Omental fat pad (tissue), 4 donors: ENCODE measurements around the gene PCDHB6. TPM values are rescaled to one million over a fixed set of nuclear protein-coding genes. Genes with fewer than 3 reads are reported as not detected.
"Not testable (repeated sequence)": the region's sequence is repeated elsewhere in the genome, so short reads cannot be mapped to it uniquely, and the experiment has no call there.

Experiments used
- ATAC-seq: fragments of 150-250 bp; one replicate; pipeline ENCODE4 v1.9.1; 2016; ENCODE audit warnings: mild to moderate bottlenecking, moderate library complexity; ENCODE audit not compliant: low FRiP score
- DNase-seq: peaks from one replicate; pipeline ENCODE4 v3.0.0-alpha.2; 2019; ENCODE audit warnings: low spot score
- total RNA-seq, 4 donors: library from RNA; depleted of rRNA; stranded (reverse); fragments of >200 nt; gene quantifications; one replicate each; pipeline ENCODE4 v1.1.0, GENCODE V29; 2016
- TF ChIP-seq, protein P1 (sequence below), 3 donors: fragments of 450-650 bp; IDR thresholded peaks; one replicate each; pipeline ENCODE4 v1.5.1; 2016 to 2017; ENCODE audit warnings: antibody characterized with exemption in 3 of 3, mild to moderate bottlenecking in 3 of 3, moderate library complexity in 2 of 3

The PCDHB6 gene
- total RNA-seq, 4 donors from 2014 or later = 0.38 to 1.4 (median 0.47) TPM

DNA sequence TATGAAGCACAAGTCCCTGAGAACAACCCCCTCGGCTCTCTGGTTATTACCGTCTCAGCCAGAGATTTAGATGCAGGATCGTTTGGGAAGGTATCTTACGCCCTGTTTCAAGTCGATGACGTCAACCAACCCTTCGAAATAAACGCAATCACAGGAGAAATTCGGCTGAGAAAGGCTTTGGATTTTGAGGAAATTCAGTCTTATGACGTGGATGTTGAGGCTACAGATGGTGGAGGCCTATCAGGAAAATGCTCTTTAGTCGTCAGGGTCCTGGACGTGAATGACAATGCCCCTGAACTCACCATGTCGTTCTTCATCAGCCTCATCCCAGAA, 1.1 kb downstream of the PCDHB6 start:
- ATAC-seq (no peak), DNase-seq (no peak)
- TF ChIP-seq, protein P1, sequence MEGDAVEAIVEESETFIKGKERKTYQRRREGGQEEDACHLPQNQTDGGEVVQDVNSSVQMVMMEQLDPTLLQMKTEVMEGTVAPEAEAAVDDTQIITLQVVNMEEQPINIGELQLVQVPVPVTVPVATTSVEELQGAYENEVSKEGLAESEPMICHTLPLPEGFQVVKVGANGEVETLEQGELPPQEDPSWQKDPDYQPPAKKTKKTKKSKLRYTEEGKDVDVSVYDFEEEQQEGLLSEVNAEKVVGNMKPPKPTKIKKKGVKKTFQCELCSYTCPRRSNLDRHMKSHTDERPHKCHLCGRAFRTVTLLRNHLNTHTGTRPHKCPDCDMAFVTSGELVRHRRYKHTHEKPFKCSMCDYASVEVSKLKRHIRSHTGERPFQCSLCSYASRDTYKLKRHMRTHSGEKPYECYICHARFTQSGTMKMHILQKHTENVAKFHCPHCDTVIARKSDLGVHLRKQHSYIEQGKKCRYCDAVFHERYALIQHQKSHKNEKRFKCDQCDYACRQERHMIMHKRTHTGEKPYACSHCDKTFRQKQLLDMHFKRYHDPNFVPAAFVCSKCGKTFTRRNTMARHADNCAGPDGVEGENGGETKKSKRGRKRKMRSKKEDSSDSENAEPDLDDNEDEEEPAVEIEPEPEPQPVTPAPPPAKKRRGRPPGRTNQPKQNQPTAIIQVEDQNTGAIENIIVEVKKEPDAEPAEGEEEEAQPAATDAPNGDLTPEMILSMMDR (IDR thresholded peaks at IDR 0.05) = no peak

- ATAC-seq = not testable (repeated sequence)
Observed at GRCh38 chr5:141151632-141152031, 1.8 kb downstream of the PCDHB6 start.

GRCh38 chr5:141152096-141152495, 2.2 kb downstream of the PCDHB6 start:
- not testable (repeated sequence) for ATAC-seq, DNase-seq

More at GRCh38 chr5:141151632-141152031, 1.8 kb downstream of the PCDHB6 start:
- DNase-seq = not testable (repeated sequence)

DNA sequence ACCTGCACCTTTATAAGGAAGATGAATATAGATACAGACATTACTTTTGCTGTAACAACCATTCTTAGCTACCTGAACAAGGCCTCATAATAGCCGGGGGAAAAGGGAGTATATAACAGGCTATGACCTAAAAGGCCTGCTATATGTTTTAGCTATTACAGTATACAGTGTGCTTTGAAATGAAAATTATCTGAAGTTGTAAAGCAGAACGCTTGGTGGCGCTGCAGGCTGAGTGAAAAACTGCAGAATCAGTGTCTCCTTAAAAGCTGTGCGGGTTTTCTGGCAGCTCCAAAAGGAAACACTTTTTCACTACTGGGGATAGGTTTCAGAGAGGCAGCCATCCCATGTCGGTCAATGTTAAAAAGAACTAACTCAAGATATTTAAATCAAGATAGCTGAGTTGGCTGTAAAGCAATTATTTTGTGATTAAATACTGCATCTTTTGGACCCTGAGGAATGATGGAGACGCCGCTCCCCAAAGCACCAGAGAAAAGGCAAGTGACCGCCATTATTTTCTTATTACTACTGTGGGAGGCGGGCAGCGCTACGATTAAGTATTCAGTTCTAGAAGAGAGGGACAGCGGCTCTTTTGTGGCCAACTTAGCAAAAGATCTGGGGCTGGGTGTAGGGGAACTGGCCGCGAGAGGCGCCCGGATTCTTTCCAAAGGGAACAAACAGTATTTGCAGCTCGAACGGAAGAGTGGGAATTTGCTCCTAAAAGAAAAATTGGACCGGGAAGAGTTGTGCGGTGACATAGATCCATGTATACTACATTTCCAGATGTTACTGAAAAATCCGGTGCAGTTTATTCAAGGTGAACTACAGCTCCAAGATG, 5.9 kb downstream of the PCDHB6 start:
- ATAC-seq (no peak), DNase-seq (no peak)
- TF ChIP-seq, protein P1 (IDR thresholded peaks at IDR 0.05) = no peak

DNA sequence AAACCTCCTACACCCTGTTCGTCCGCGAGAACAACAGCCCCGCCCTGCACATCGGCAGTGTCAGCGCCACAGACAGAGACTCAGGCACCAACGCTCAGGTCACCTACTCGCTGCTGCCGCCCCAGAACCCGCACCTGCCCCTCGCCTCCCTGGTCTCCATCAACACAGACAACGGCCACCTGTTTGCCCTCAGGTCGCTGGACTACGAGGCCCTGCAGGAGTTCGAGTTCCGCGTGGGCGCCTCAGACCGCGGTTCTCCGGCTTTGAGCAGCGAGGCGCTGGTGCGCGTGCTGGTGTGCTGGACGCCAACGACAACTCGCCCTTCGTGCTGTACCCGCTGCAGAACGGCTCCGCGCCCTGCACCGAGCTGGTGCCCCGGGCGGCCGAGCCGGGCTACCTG, 7.5 kb downstream of the PCDHB6 start:
- ATAC-seq, DNase-seq: not testable (repeated sequence)

DNA sequence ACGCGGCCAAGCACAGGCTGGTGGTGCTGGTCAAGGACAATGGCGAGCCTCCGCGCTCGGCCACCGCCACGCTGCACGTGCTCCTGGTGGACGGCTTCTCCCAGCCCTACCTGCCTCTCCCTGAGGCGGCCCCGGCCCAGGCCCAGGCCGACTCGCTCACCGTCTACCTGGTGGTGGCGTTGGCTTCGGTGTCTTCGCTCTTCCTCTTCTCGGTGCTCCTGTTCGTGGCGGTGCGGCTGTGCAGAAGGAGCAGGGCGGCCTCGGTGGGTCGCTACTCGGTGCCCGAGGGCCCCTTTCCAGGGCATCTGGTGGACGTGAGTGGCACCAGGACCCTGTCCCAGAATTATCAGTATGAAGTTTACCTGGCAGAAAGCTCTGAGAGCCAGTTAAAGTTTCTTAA, 8.0 kb downstream of the PCDHB6 start:
- not testable (repeated sequence) for DNase-seq, ATAC-seq

DNA sequence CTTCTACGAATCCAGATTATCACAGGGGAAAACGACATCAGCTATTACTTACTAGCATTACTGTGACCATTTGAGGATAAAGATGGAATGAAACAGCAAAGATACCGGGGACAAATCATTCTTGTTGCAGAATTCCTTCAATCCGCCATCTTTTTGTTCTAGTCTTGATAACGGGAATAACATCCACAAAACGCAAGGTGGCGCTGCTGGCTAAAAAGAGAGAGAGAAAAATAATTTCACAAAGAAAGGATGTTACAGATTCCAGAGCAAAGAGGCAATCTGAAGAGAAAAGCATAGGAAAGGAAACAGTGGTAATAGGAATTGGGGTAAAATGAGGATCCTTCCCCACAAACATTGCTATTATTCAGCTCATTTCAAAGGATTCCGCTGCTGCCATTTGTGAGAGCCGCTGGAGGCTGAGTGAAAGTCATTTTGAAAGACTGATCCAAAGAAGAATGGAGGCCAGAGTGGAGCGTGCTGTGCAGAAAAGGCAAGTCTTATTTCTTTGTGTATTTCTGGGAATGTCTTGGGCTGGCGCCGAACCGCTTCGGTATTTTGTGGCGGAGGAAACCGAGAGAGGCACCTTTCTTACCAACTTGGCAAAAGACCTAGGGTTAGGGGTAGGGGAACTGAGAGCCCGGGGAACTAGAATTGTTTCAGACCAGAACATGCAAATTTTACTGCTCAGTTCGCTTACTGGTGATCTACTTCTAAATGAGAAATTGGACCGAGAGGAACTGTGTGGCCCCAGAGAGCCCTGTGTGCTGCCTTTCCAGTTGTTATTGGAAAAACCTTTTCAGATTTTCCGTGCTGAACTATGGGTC, 22.7 kb downstream of the PCDHB6 start, which contains the start of gene PCDHB7:
Gene PCDHB7, plus strand, starts transcription at position 264 of the 824 bp plus-strand sequence. Its CDS starts 192 bp downstream, at position 456.
- TF ChIP-seq, protein P1 (IDR thresholded peaks at IDR 0.05) = no peak
- DNase-seq (no peak), ATAC-seq (no peak)

- ATAC-seq, DNase-seq: not testable (repeated sequence)
Observed at GRCh38 chr5:141174291-141175104, 24.6 kb downstream of the PCDHB6 start.

GRCh38 chr5:141175933-141176332, 26.1 kb downstream of the PCDHB6 start:
- DNase-seq (no peak), ATAC-seq (no peak)
- TF ChIP-seq, protein P1 (IDR thresholded peaks at IDR 0.05) = no peak

DNA sequence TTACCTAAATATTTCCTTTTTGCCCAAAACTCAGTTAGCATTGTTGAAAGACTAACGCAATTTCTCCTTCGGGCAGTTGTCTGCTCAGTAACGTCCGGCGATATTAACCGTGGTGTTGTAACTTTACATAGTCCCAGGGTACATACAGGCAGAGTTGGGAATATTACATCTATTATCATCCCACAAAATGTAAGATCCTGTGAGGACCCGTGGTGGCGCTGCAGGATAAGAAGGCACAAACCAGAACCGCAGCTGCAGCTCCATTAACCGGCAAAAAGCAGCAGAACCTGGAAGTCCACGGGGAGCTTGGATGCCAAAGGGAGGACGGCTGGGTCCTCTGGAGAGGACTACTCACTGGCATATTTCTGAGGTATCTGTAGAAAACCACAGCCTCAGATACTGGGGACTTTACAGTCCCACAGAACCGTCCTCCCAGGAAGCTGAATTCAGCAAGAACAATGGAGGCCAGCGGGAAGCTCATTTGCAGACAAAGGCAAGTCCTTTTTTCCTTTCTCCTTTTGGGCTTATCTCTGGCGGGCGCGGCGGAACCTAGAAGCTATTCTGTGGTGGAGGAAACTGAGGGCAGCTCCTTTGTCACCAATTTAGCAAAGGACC, 27.8 kb downstream of the PCDHB6 start, which contains the start of gene PCDHB8:
Gene PCDHB8, plus strand, starts transcription at position 214 of the 615 bp plus-strand sequence. Its CDS starts 245 bp downstream, at position 459.
- DNase-seq, ATAC-seq: not testable (repeated sequence)

- ATAC-seq, DNase-seq: not testable (repeated sequence)
Observed at GRCh38 chr5:141179371-141179770, 29.5 kb downstream of the PCDHB6 start.

GRCh38 chr5:141179876-141180275, 30.0 kb downstream of the PCDHB6 start:
- ATAC-seq, DNase-seq: not testable (repeated sequence)
